Adrenal gland (tissue), 5 donors: Measurements from ENCODE around the gene ZNF74.

Experiments used
- CTCF ChIP-seq, 6 experiments: fragments of 450-650 bp in 4 of 6; fragments of 200-600 bp in 2 of 6; sonication (generic) in 1 of 6; IDR thresholded peaks; 1 replicate in 5 of 6; 2 replicates in 1 of 6; pipeline versions ENCODE4 v1.5.1 to v1.8.0; 2016 to 2021; ENCODE audit warnings: antibody characterized with exemption in 6 of 6, mild to moderate bottlenecking in 2 of 6, moderate library complexity in 1 of 6
- POLR2A ChIP-seq, 2 donors: fragments of 450-650 bp; IDR thresholded peaks; one replicate each; pipeline ENCODE4 v1.6.1; 2017; ENCODE audit warnings: antibody characterized with exemption in 2 of 2, mild to moderate bottlenecking in 2 of 2, moderate library complexity in 1 of 2
- donor health status: DM: no; HTN: no; CAD: no.

DNA sequence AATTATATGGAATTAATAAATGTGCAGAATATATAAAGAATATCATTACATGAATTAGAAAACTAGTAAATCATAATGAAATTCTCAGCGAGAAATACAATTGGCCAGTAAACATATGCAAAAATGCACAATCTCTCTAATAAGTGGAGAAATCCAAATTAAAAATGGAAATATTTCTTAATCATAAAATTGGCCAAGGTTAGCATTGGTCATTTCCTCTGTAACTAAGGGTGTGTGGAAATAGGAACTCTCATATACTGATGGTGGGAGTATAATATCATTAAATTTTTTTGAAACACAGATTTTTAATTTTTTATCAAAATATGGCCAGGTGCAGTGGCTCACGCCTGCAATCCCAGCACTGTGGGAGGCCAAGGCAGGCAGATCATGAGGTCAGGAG lies 7.6 kb upstream of the ZNF74 start:
- TF ChIP-seq CTCF (IDR thresholded peaks at IDR 0.05) (no peak), POLR2A (IDR thresholded peaks at IDR 0.05) (no peak)
